HL-60 (cell line): ENCODE data around the gene MMP19.

Source experiments
- POLR2AphosphoS5 ChIP-seq: IDR thresholded peaks from 2 replicates; pipeline ENCODE4 v1.6.1; 2012; ENCODE audit warnings: low read depth
- TF ChIP-seq, protein P1 (sequence below): IDR thresholded peaks from one replicate; pipeline ENCODE4 v1.5.1; 2011; ENCODE audit warnings: low read length, control low read depth, inconsistent platforms; ENCODE audit not compliant: insufficient read depth
- TF ChIP-seq, protein P2 (sequence below): IDR thresholded peaks from 2 replicates; pipeline ENCODE4 v1.6.1; 2012; ENCODE audit warnings: low read depth; ENCODE audit not compliant: insufficient replicate concordance

DNA sequence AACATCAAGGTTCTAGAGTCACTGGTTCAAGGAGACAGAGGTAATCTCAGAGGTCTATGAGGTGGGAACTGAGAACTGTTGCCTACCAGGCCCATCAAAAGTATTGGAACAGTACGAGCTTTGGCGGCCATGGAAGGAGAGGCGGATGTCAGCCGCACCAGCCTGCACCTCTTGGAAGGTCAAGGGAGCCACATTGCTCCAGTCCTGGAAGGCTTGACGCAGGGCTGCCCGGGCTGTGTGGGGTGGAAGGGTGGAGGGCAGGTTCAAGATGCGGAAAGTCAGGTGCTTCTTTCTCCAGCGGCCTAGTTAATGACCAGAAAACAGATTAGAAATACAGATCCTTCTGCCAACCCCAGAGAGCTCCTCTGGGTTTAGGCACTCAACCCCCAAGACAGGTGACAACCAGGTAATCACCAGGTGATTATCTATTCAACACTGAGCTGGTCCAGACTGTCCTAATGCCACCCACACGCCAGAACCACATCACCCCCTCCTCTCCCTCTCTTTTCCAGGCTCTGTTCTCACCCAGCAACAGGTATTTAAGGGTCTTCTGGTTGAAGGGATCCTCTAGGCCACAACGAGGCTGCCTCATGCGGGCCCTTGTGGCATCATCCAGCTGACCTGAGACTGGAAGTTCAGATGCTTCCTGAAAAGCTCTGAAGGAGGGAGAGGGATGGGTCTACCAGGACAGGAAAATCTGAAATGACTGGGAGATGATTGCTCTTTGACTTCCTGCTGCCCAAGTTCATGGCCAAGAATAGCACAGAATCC, 2.0 kb downstream of the MMP19 start:
- TF ChIP-seq, protein P1, sequence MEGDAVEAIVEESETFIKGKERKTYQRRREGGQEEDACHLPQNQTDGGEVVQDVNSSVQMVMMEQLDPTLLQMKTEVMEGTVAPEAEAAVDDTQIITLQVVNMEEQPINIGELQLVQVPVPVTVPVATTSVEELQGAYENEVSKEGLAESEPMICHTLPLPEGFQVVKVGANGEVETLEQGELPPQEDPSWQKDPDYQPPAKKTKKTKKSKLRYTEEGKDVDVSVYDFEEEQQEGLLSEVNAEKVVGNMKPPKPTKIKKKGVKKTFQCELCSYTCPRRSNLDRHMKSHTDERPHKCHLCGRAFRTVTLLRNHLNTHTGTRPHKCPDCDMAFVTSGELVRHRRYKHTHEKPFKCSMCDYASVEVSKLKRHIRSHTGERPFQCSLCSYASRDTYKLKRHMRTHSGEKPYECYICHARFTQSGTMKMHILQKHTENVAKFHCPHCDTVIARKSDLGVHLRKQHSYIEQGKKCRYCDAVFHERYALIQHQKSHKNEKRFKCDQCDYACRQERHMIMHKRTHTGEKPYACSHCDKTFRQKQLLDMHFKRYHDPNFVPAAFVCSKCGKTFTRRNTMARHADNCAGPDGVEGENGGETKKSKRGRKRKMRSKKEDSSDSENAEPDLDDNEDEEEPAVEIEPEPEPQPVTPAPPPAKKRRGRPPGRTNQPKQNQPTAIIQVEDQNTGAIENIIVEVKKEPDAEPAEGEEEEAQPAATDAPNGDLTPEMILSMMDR: no peak
- no peak for TF ChIP-seq POLR2AphosphoS5
- TF ChIP-seq, protein P2, sequence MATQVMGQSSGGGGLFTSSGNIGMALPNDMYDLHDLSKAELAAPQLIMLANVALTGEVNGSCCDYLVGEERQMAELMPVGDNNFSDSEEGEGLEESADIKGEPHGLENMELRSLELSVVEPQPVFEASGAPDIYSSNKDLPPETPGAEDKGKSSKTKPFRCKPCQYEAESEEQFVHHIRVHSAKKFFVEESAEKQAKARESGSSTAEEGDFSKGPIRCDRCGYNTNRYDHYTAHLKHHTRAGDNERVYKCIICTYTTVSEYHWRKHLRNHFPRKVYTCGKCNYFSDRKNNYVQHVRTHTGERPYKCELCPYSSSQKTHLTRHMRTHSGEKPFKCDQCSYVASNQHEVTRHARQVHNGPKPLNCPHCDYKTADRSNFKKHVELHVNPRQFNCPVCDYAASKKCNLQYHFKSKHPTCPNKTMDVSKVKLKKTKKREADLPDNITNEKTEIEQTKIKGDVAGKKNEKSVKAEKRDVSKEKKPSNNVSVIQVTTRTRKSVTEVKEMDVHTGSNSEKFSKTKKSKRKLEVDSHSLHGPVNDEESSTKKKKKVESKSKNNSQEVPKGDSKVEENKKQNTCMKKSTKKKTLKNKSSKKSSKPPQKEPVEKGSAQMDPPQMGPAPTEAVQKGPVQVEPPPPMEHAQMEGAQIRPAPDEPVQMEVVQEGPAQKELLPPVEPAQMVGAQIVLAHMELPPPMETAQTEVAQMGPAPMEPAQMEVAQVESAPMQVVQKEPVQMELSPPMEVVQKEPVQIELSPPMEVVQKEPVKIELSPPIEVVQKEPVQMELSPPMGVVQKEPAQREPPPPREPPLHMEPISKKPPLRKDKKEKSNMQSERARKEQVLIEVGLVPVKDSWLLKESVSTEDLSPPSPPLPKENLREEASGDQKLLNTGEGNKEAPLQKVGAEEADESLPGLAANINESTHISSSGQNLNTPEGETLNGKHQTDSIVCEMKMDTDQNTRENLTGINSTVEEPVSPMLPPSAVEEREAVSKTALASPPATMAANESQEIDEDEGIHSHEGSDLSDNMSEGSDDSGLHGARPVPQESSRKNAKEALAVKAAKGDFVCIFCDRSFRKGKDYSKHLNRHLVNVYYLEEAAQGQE: no peak
